CD14-positive monocyte (primary cell): ENCODE measurements around the gene EMC10. TPM values are rescaled to one million over a fixed set of nuclear protein-coding genes. Genes with fewer than 3 reads are reported as not detected.

ENCODE experiments used
- DNase-seq, 3 donors: peaks; one replicate each; pipeline ENCODE4 v3.0.0-alpha.2; 2011 to 2022
- H2AFZ ChIP-seq: 2 replicates; pipeline ENCODE4 v1.6.0; 2012; ENCODE audit warnings: mild to moderate bottlenecking, low read depth, low read length, inconsistent platforms; ENCODE audit not compliant: insufficient read depth, poor library complexity, severe bottlenecking
- H3K27ac ChIP-seq, 2 donors: 1 replicate in 1 of 2; 2 replicates in 1 of 2; pipeline ENCODE4 v1.5.1; 2012 to 2013; ENCODE audit warnings: low read length in 2 of 2, control low read depth in 1 of 2, inconsistent platforms in 1 of 2, low read depth in 1 of 2, mild to moderate bottlenecking in 1 of 2
- H3K27me3 ChIP-seq, 2 donors: one replicate each; pipeline versions ENCODE4 v1.6.0 to v1.6.1; 2011 to 2013; ENCODE audit warnings: low read length in 2 of 2; ENCODE audit not compliant: control insufficient read depth in 2 of 2, insufficient read depth in 2 of 2
- H3K36me3 ChIP-seq, 2 donors: replicated peaks in 1 of 2; 1 replicate in 1 of 2; 2 replicates in 1 of 2; pipeline versions ENCODE4 v1.5.1 to v1.6.1; 2012 to 2013; ENCODE audit warnings: low read length in 2 of 2, control low read depth in 1 of 2, inconsistent platforms in 1 of 2, mild to moderate bottlenecking in 1 of 2; ENCODE audit not compliant: insufficient read depth in 2 of 2, control insufficient read depth in 1 of 2
- H3K4me1 ChIP-seq, 2 donors: 1 replicate in 1 of 2; 2 replicates in 1 of 2; pipeline versions ENCODE4 v1.5.1 to v1.6.1; 2012 to 2013; ENCODE audit warnings: low read length in 2 of 2, control low read depth in 1 of 2, inconsistent platforms in 1 of 2, mild to moderate bottlenecking in 1 of 2, moderate library complexity in 1 of 2; ENCODE audit not compliant: insufficient read depth in 2 of 2, control insufficient read depth in 1 of 2
- H3K4me2 ChIP-seq: replicated peaks from 2 replicates; pipeline ENCODE3; 2012; ENCODE audit warnings: low read length, moderate library complexity, mild to moderate bottlenecking; ENCODE audit not compliant: poor library complexity, severe bottlenecking; ENCODE audit errors: extremely low read depth
- H3K4me3 ChIP-seq, 3 experiments: fragments of 200-600 bp in 1 of 3; sonication (generic) in 1 of 3; replicated peaks in 1 of 3; 1 replicate in 2 of 3; 2 replicates in 1 of 3; pipeline ENCODE4 v1.5.1; 2011 to 2013; ENCODE audit warnings: low read length in 3 of 3, mild to moderate bottlenecking in 3 of 3, control low read depth in 2 of 3, low read depth in 2 of 3, inconsistent platforms in 1 of 3, moderate library complexity in 1 of 3
- H3K79me2 ChIP-seq: 2 replicates; pipeline ENCODE4 v1.6.0; 2012; ENCODE audit warnings: mild to moderate bottlenecking, control low read depth, inconsistent platforms, low read length, moderate library complexity; ENCODE audit not compliant: insufficient read depth
- H3K9ac ChIP-seq: 2 replicates; pipeline ENCODE4 v1.6.0; 2017; ENCODE audit warnings: low read length, mild to moderate bottlenecking; ENCODE audit not compliant: insufficient read depth, poor library complexity, severe bottlenecking
- H3K9me3 ChIP-seq, 2 donors: replicated peaks in 1 of 2; 1 replicate in 1 of 2; 2 replicates in 1 of 2; pipeline versions ENCODE4 v1.5.1 to v1.6.1; 2012 to 2013; ENCODE audit warnings: low read length in 2 of 2, control low read depth in 1 of 2; ENCODE audit not compliant: control insufficient read depth in 1 of 2, insufficient read depth in 1 of 2
- H4K20me1 ChIP-seq: 2 replicates; pipeline ENCODE4 v1.6.0; 2012; ENCODE audit warnings: mild to moderate bottlenecking, low read length, control low read depth, moderate library complexity; ENCODE audit not compliant: insufficient read depth
- H3K27ac Mint-ChIP-seq, 7 donors: one replicate each; pipeline ENCODE4 v1.8.0; 2020; ENCODE audit warnings: mild to moderate bottlenecking in 7 of 7, mixed read lengths in 7 of 7, moderate library complexity in 6 of 7, inconsistent platforms in 2 of 7
- H3K27me3 Mint-ChIP-seq, 3 donors: one replicate each; pipeline ENCODE4 v1.8.0; 2021 to 2022; ENCODE audit warnings: low read depth in 3 of 3, mild to moderate bottlenecking in 3 of 3, mixed read lengths in 3 of 3, moderate library complexity in 3 of 3, inconsistent platforms in 1 of 3
- H3K36me3 Mint-ChIP-seq, 2 donors: one replicate each; pipeline ENCODE4 v1.8.0; 2020; ENCODE audit warnings: mixed read lengths in 2 of 2, inconsistent platforms in 1 of 2, mild to moderate bottlenecking in 1 of 2
- H3K4me1 Mint-ChIP-seq: one replicate; pipeline ENCODE4 v1.8.0; 2020; ENCODE audit warnings: mild to moderate bottlenecking, mixed read lengths
- H3K4me3 Mint-ChIP-seq, 2 donors: one replicate each; pipeline ENCODE4 v1.8.0; 2020; ENCODE audit warnings: mild to moderate bottlenecking in 2 of 2, mixed read lengths in 2 of 2, moderate library complexity in 1 of 2
- H3K9me3 Mint-ChIP-seq, 7 donors: one replicate each; pipeline ENCODE4 v1.8.0; 2020 to 2022; ENCODE audit warnings: mixed read lengths in 7 of 7, mild to moderate bottlenecking in 6 of 7, moderate library complexity in 6 of 7, inconsistent platforms in 2 of 7
- CTCF ChIP-seq: fragments of 200-600 bp; IDR thresholded peaks from one replicate; pipeline ENCODE4 v1.8.0; 2022; ENCODE audit warnings: antibody characterized with exemption, mild to moderate bottlenecking
- WGBS: methylation state at CpG from one replicate; pipeline ENCODE4 v1.1.5; 2013; ENCODE audit warnings: missing lambda C conversion rate; ENCODE audit not compliant: insufficient coverage; 5-methylcytosine and 5-hydroxymethylcytosine counted together
- intact Hi-C, 2 donors: fragments of 100-400 bp; cut with micrococcal nuclease; formaldehyde crosslinking; loops; one replicate each; pipeline versions ENCODE4 v1.15.0 to v1.15.1; 2023
- polyA plus RNA-seq, 3 donors: library from polyadenylated mRNA; depleted of rRNA in 1 of 3; unstranded in 2 of 3; stranded (reverse) in 1 of 3; fragments of 300-500 nt in 2 of 3; fragments of >200 nt in 1 of 3; fragmentation: Illumina TruSeq in 2 of 3; gene quantifications; 1 replicate in 2 of 3; 2 replicates in 1 of 3; pipeline ENCODE4 v1.2.3, GENCODE V29; 2012 to 2021

Gene EMC10
- polyA plus RNA-seq, 3 donors = 8.5 to 50.4 (median 9.3) TPM

- H3K27me3 Mint-ChIP-seq = peaks cover 7 to 16% (median 9%) of the 10 kb centered on the region in 3 donors
- H3K9me3 Mint-ChIP-seq = no peaks in the 10 kb centered on the region
- Histone ChIP-seq H3K9me3 (no peaks in the 10 kb centered on the region), H2AFZ (no peak overlapping the region), H3K4me2 (no peak overlapping the region), H3K79me2 (peaks cover 4% of the 10 kb centered on the region), H3K27me3 (peaks cover 0 to 6% of the 10 kb centered on the region in 2 donors), H3K27ac (no peak overlapping the region), H4K20me1 (no peaks in the 10 kb centered on the region), H3K36me3 (no peaks in the 10 kb centered on the region), H3K9ac (no peak overlapping the region), H3K4me1 (peaks cover 11 to 16% of the 10 kb centered on the region in 2 donors), H3K4me3 (no peak overlapping the region)
- H3K4me3 Mint-ChIP-seq = peak overlapping the region in 1 of 2 donors; percentile 39
- intact Hi-C loops = no loop called here
- 90% methylated on average over 11 of the region's 11 CpGs for WGBS
- TF ChIP-seq CTCF = no peak
- H3K27ac Mint-ChIP-seq = peak overlapping the region in 2 of 7 donors; percentile 50 to 58
- DNase-seq = no peak
- H3K36me3 Mint-ChIP-seq = peaks cover 13% of the 10 kb centered on the region in 2 donors
- peaks cover 15% of the 10 kb centered on the region for H3K4me1 Mint-ChIP-seq
These were observed 33.1 kb downstream of the EMC10 start for GRCh38 chr19:50509366-50509765.

GRCh38 chr19:50510121-50510670, 33.9 kb downstream of the EMC10 start:
- peaks cover 0 to 6% of the 10 kb centered on the region in 2 donors for H3K27me3 ChIP-seq
- peaks cover 7 to 22% (median 15%) of the 10 kb centered on the region in 3 donors for H3K27me3 Mint-ChIP-seq
- H3K4me2 ChIP-seq = peak overlapping the region; percentile 88
- no peak for DNase-seq
- H3K4me3 ChIP-seq = peak overlapping the region; percentile 77 to 91 (median 83)
- H3K9ac ChIP-seq = peak overlapping the region; percentile 86
- H3K9me3 Mint-ChIP-seq = no peaks in the 10 kb centered on the region
- H3K9me3 ChIP-seq = no peaks in the 10 kb centered on the region
- H3K36me3 Mint-ChIP-seq = peaks cover 12 to 13% of the 10 kb centered on the region in 2 donors
- peaks cover 15% of the 10 kb centered on the region for H3K4me1 Mint-ChIP-seq
- peak overlapping the region; percentile 82 for H2AFZ ChIP-seq
- H3K27ac ChIP-seq = peak overlapping the region; percentile 72 to 91
- H3K36me3 ChIP-seq = no peaks in the 10 kb centered on the region
- WGBS = 87% methylated on average over 25 of the region's 26 CpGs
- peak overlapping the region; percentile 90 to 95 for H3K4me3 Mint-ChIP-seq
- peaks cover 11 to 16% of the 10 kb centered on the region in 2 donors for H3K4me1 ChIP-seq
- peaks cover 4% of the 10 kb centered on the region for H3K79me2 ChIP-seq
- peak overlapping the region; percentile 92 to 97 (median 96) for H3K27ac Mint-ChIP-seq
- no peaks in the 10 kb centered on the region for H4K20me1 ChIP-seq
- intact Hi-C loops = loop anchor here (2.0 to 5.0 kb wide), 4 partner anchors 33 to 292 kb away; partner anchors contain the start of genes EMC10 (in 1 of the 2), GARIN5A (in 1 of the 2), NR1H2 (in 1 of the 2) and POLD1 (in 1 of the 2)
- no peak for TF ChIP-seq CTCF
